ENCODE measurements around the gene PRKN.

Gene PRKN

DNA sequence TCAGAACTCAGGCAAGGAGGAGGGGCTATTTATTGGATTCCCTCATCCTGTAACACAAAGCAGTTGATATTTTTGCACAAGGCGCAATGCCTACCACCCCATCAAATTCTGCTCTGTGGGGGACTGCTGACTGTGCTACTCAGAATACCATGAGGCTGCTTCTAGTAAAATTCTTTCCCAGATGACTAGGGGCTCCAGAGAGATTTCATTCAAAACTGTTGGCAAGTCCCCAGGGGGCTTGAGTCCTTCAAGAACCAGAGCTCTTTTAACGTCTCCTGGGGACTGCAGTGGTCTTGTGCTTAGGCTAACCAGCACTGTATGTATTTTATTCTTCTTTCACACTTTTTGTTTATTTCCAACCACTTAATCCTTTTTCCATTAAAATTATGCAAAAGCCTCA, 1087.8 kb downstream of the PRKN start:
- no peak overlapping the region for H2AFZ ChIP-seq (ENCODE audit: low read length)
- 0 out of 2 replicates have a peak, but pooled peaks cover 3% of the 10 kb centered on the region for H3K79me2 ChIP-seq (ENCODE audit: insufficient read depth, low read length)
- H3K9ac ChIP-seq (ENCODE audit: low read length), result no peak overlapping the region
- peak overlapping the region; percentile 52 for H3K27ac ChIP-seq (ENCODE audit: low read depth, low read length, poor library complexity, severe bottlenecking)
- TF ChIP-seq, protein P1, sequence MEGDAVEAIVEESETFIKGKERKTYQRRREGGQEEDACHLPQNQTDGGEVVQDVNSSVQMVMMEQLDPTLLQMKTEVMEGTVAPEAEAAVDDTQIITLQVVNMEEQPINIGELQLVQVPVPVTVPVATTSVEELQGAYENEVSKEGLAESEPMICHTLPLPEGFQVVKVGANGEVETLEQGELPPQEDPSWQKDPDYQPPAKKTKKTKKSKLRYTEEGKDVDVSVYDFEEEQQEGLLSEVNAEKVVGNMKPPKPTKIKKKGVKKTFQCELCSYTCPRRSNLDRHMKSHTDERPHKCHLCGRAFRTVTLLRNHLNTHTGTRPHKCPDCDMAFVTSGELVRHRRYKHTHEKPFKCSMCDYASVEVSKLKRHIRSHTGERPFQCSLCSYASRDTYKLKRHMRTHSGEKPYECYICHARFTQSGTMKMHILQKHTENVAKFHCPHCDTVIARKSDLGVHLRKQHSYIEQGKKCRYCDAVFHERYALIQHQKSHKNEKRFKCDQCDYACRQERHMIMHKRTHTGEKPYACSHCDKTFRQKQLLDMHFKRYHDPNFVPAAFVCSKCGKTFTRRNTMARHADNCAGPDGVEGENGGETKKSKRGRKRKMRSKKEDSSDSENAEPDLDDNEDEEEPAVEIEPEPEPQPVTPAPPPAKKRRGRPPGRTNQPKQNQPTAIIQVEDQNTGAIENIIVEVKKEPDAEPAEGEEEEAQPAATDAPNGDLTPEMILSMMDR (IDR thresholded peaks at IDR 0.05; ENCODE audit: low read length), result no peak
- TF ChIP-seq EZH2 (IDR thresholded peaks at IDR 0.05; ENCODE audit: borderline replicate concordance, low read length), result no peak
- H3K4me3 ChIP-seq (ENCODE audit: low read depth, low read length, poor library complexity, severe bottlenecking), result no peak overlapping the region
- no peaks in the 10 kb centered on the region for H3K27me3 ChIP-seq (ENCODE audit: insufficient read depth, low read length)
- no peaks in the 10 kb centered on the region for H3F3A ChIP-seq (ENCODE audit: insufficient read depth, low read length)
- H4K20me1 ChIP-seq (ENCODE audit: insufficient read depth, low read length), result no peaks in the 10 kb centered on the region
- peaks cover 50% of the 10 kb centered on the region for H3K4me1 ChIP-seq (ENCODE audit: insufficient read depth, low read length, severe bottlenecking)
- peaks cover 7% of the 10 kb centered on the region; the same call in 1 of the 2 replicates for H3K36me3 ChIP-seq (ENCODE audit: insufficient read depth, low read length)
- H3K4me2 ChIP-seq (ENCODE audit: low read length), result no peak overlapping the region
- H3K9me2 ChIP-seq (ENCODE audit: low read depth, low read length), result no peaks in the 10 kb centered on the region
- H3K9me3 ChIP-seq (ENCODE audit: low read length), result no peaks in the 10 kb centered on the region

DNA sequence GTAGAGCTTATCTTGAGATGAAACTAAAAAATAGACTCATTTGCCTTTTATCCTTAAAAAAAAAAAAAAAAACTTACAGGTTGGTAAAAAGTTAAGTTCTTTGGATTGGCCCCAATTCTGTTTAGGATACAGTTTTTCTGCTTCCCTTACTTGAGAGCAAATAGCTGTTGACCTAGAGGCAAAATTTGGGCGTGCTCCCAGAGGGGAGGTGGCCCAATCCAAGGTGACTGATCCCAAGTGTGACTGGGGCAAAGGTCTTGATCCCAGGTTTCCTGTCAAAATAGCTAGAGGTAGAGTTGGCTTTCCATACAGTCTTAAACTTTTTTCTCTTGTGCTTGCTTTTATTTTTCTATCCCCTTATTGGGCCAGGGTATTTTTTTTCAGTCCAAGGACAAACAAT, 1089.9 kb downstream of the PRKN start:
- Histone ChIP-seq H3K79me2 (ENCODE audit: insufficient read depth, low read length) (no peaks in the 10 kb centered on the region), H3K36me3 (ENCODE audit: insufficient read depth, low read length) (peaks cover 7% of the 10 kb centered on the region; the same call in 1 of the 2 replicates), H3F3A (ENCODE audit: insufficient read depth, low read length) (no peaks in the 10 kb centered on the region), H3K27ac (ENCODE audit: low read depth, low read length, poor library complexity, severe bottlenecking) (peak overlapping the region; percentile 98), H3K4me1 (ENCODE audit: insufficient read depth, low read length, severe bottlenecking) (peaks cover 69% of the 10 kb centered on the region), H3K4me2 (ENCODE audit: low read length) (peak overlapping the region; percentile 69), H4K20me1 (ENCODE audit: insufficient read depth, low read length) (no peaks in the 10 kb centered on the region), H2AFZ (ENCODE audit: low read length) (no peak overlapping the region), H3K27me3 (ENCODE audit: insufficient read depth, low read length) (no peaks in the 10 kb centered on the region), H3K9ac (ENCODE audit: low read length) (peak overlapping the region; percentile 63; the same call in 1 of the 2 replicates), H3K9me2 (ENCODE audit: low read depth, low read length) (no peaks in the 10 kb centered on the region), H3K4me3 (ENCODE audit: low read depth, low read length, poor library complexity, severe bottlenecking) (peak overlapping the region; percentile 53), H3K9me3 (ENCODE audit: low read length) (no peaks in the 10 kb centered on the region)
- TF ChIP-seq, protein P1 (IDR thresholded peaks at IDR 0.05; ENCODE audit: low read length), result no peak
- no peak for TF ChIP-seq EZH2 (IDR thresholded peaks at IDR 0.05; ENCODE audit: borderline replicate concordance, low read length)

DNA sequence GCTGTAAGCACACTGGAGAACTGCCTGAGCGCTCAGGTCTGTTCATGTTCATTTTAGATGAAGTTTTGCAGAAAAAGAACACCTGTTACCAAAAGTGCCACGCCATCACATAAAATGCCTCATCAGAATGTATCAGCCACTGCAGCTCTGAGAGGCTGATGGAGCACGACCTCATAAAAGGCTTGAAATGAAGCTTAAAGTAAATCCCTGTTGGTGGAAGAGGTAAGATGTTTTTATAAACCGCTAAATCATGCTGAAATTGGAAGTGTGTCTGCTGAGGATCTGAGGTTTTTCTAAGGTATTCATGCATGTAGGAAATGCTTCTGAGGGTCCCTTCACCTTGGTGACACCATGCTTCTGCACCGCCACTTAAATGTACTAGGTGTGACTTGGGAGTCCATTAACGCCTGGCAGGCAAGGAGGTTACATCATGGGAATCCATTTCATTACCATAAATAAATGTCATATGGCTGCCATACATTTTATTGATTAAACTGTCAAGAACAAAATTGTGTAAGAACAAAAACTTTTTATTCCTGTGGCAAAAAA, 1090.6 kb downstream of the PRKN start:
- Histone ChIP-seq H3K9me3 (ENCODE audit: low read length) (no peaks in the 10 kb centered on the region), H3K27me3 (ENCODE audit: insufficient read depth, low read length) (no peaks in the 10 kb centered on the region), H3K79me2 (ENCODE audit: insufficient read depth, low read length) (no peaks in the 10 kb centered on the region), H3K36me3 (ENCODE audit: insufficient read depth, low read length) (peaks cover 7% of the 10 kb centered on the region; the same call in 1 of the 2 replicates), H3F3A (ENCODE audit: insufficient read depth, low read length) (no peaks in the 10 kb centered on the region), H3K27ac (ENCODE audit: low read depth, low read length, poor library complexity, severe bottlenecking) (peak overlapping the region; percentile 98), H3K4me3 (ENCODE audit: low read depth, low read length, poor library complexity, severe bottlenecking) (peak overlapping the region; percentile 53), H2AFZ (ENCODE audit: low read length) (no peak overlapping the region), H3K4me2 (ENCODE audit: low read length) (peak overlapping the region; percentile 69), H3K9me2 (ENCODE audit: low read depth, low read length) (no peaks in the 10 kb centered on the region), H4K20me1 (ENCODE audit: insufficient read depth, low read length) (no peaks in the 10 kb centered on the region), H3K4me1 (ENCODE audit: insufficient read depth, low read length, severe bottlenecking) (peaks cover 69% of the 10 kb centered on the region), H3K9ac (ENCODE audit: low read length) (peak overlapping the region; percentile 63)
- no peak for TF ChIP-seq EZH2 (IDR thresholded peaks at IDR 0.05; ENCODE audit: borderline replicate concordance, low read length)
- TF ChIP-seq, protein P1 (IDR thresholded peaks at IDR 0.05; ENCODE audit: low read length), result no peak

All from OCI-LY1 (cell line).